HG03460 (cell line): ENCODE data around the gene CHD6.

Experiments used
- ATAC-seq: cut with Tn5 transposase; IDR thresholded peaks from one replicate; pipeline ENCODE4 v1.9.1; 2021; ENCODE audit not compliant: unreplicated experiment

CHD6 gene

DNA sequence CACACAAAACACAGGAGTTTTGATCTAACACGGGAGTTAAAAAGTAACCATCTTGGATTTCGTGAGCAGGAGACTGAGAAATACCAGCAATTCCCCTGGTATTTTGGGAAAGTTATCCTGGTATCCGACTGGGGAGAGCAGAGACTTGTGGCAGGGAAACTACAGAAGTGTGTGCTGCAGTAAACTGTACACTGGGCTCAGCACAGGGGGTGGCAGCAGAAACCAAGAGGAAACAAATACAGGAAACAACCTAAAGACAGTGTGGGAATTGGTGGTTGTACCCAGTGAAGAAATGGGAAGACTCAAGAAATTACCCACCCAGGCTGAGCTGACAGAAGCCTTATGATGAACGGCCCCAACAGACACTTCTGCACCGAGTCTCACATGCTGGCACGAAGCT is 109.8 kb downstream of the CHD6 start:
- no peak for ATAC-seq

DNA sequence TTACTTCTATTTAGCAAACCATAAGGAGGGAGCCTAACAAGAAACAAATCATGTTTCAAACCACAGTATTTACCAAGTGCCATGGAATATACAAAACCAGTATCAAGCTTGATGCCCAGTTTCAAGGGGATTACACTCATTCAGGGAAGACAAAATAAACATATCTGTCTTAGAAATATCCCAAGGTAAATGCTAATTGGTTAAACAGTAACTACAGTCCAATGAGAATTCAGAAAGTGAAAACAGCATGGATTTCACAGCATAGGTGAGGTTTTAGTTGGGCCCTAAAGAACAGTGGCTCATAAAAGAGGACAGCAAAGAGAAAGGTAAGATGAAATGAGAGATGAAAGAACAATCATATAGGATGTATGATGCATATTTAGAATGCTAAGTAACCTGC is 110.3 kb downstream of the CHD6 start:
- ATAC-seq: no peak

DNA sequence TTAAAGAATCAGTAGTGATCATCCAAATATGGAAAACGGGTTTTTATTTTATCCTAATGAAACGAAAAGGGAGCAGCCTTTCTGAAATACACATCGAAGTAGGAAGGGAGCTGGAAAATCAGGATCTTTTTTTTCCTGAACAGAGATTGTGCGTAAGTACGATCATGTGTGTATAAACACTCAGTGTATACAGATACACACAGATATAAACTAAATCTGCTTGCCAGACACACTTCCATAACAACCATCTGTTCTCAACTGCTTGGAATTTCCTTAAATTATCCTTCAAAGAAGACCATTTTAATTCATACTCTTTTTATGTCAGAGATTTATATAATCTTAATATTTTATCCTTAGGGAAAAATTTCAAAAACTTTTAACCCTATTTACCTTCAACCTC is 110.7 kb downstream of the CHD6 start:
- no peak for ATAC-seq

DNA sequence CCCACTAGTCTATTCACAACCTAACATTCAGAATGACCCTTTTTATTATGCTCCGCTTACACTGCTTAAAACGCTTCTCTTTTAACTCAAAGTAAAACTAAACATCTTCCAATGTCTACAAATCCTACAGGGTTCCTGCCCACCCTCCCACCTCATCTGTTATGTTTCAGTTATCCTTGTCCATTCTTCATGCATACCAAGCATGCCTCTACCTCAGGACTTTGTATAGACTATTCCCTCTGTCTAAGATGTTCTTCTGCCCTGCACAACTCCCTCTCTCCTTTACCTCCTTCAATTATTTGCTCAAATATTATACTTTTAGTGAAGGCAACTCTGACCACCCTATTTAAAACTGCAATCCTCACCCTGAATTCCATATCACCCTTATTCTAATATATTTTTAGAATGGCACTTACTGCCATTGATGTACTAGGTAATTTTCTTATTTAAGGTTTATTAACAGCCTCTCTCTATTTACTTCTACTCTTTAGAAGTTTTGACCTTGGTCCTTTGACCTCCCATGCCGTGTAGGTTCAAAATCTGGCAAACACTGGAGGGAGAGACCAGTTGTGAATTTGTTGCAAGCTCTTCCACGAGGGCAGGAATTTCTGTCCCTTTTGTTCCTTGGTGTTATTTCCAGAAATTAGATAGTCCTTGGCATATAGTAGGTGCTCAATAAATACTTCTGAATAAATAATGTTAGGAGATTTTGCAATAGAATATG is 111.8 kb downstream of the CHD6 start:
- ATAC-seq: no peak

DNA sequence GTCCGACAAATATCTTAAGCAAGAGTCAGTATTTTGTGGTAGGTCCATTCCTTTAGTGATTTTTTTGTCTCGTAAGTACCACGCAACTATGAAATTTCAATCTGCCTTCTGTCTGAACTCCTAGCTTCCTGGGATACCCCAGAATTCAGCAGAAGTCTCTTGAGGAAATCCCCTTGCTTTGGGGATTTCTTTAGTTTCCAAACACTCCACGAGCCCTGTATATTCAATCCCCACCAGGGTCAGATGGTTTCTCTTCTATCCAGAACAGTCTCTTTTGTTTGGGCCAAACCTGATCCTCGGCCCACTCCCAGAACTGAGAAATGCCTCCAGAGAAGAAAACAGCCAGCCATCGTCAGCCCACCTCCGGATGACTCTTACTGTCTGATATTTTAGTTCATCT is 113.0 kb downstream of the CHD6 start:
- no peak for ATAC-seq

DNA sequence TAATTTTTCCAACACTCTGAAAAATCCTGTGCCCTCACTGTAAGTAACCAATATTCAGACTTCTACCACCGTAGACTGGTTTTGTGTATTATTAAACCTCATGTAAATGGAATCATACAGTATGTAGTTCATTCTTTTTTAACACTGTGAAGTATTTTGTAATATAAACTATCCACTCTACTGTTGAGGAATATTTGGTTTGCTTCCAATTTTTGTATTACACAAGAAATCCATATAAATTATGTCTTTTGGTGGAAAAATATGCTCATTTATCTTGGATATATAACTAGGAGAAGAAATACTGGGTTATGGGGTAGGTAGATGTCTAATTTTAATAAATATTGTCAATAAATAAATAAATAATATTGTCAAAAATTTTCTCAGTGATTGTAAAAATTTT is 116.8 kb downstream of the CHD6 start:
- ATAC-seq: no peak

DNA sequence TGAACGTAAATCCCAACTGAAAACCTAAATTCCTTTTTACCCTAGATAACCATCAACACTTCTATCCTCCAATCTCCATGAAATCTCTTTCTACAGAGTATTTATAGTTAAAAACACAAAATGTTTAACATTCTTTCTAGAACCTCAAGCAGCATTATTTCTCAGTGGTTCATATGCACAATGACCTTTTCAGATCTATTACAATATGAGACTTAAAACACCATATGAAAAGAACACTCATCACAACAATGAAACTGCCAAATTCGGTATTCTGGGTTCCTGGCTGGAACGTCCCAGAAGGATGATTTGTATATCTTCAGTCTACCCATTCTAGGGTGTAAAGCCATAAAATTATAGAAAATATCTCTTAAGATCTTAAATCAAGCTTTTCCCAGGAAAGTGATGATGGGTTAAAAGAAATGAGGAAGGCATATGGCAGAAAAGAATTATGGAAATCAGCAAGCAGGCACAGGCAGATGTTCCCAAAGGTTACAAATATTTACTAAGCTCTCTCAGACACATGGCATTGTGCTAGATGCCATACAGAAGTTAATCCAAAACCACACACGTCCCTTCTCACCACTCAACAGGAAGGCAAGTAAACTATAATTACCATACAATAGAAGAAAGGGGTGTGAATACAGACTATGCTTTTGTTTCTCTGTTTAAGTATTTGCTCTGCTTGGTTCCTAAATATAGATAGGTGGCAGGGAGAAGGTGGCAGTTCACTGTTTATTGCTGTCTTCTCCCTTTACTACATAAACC is 118.0 kb downstream of the CHD6 start:
- ATAC-seq: no peak

DNA sequence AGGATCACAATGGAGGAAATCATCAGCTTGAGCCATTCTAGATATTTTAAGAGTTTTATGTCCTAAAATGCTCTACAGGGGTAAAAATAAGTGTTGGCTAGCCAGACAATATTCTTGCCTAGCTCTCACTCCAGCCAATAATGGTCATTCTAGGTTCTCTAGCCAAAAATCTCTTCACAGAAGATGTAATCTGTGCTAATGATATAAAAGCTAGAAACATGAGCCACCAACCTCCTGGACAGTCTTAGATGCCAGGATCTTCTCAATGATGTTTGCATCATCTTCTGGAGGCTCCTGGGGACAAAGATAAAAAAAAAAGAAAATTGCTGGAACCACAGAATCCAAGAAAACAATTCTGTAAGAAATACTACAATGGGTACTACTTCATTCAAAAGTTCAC is 119.1 kb downstream of the CHD6 start:
- ATAC-seq: no peak

DNA sequence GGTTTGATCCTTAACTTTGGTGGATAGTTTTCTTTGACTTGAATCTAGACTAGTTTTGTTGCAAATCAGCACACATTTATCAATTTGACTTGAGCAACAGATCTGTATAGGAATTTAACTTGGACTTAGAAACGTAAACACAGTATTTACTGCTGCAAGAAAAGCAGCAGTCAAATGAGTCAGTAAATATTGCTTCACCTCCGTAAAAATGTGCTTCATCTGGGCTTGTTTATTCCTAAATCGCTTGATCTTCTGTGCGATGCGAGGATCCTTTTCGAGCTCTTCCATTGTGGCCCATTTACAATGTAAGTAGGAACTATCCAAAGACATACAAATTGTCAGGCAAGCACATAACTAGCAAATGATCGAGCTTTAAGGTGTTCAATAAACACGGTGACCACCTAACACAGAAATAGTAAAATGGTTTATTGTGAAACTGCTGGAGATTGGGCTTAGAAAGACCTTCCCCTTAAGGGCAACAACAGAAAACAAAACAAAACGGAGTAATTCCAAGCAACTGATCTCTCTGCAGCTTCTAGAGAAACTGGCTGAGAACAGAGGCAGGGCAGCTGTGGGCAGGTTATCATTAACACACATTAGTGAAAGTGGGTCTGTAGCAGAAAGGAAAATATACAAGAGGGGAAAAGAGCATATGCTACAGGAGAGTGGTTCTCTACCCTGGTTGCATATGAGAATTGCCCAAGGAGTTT is 120.8 kb downstream of the CHD6 start:
- no peak for ATAC-seq

DNA sequence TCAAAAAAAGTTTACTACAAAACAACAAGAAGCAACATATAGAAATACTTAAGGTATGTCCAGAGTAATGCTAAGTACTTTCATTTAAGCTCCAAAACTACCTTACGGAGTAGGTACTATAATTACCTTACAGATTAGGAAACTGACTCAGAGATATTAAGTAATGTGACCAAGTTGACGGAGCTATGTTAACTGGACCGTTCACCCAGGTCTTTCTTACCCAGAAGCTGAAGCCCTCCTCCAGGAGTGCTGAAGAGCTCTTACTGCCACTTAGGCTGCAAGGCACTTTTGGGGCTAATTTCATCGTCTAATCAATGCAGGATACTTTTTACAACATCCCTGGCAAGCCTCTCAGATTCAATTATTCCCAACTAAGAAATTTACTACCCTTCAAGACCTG is 123.7 kb downstream of the CHD6 start:
- no peak for ATAC-seq

DNA sequence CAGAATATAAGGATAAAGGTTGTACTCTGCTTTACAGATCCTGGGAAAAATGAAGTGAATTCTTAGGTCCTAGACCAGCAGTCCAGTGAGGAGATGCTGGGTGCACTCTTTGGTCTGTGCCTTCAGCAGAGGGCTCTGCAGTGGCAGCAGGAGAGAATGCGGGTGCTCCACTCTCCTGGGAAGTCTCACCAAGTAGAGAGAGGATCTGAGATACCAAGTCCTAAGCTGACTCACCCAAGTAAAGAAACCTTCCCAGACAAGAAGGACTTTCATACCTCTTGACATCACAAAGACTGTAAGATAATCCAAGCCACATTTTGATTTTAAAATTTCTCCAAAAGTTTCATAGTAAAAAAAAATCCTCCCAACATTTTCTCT is 134.6 kb downstream of the CHD6 start:
- ATAC-seq: no peak

DNA sequence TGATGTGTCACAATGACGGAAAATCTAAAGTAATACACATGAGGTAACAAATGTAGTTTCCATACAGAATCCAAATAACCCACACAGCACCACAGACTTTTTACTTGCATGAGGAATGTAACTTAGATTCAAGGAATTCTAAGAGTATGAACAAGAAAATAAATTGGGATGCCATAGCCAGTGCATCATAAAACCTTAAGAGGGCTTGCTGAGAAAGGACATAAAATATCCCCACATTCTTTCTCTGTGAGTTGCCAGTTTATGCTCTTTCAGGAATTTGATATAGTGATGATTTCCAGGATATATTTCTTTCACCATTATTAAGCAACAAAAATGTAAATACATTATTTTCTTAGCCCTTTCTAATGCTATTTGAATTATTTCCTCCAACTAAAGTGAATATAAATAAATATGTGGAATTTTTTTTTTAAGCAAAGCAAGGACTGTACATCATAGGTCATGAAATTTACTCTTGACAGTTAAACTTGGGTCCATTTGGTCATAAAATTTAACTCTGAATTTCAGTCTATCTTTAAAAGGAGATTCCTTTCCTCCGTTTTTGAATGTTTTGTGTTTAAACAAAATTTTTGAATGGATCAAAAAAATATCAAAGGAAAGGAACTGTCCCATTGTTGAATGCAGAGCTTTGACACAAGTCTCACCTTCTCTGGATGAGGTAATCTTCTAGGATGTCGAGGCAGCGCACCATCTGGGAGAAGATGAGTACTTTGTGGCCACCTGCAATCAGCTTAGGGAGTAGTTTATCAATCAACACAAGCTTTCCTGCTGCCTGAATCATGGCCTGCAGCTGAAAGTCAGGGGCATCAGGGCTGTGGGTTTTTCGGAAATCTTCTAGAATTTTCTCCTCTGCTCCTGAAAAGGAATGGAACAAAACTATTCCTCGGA is 135.3 kb downstream of the CHD6 start:
- ATAC-seq: no peak

DNA sequence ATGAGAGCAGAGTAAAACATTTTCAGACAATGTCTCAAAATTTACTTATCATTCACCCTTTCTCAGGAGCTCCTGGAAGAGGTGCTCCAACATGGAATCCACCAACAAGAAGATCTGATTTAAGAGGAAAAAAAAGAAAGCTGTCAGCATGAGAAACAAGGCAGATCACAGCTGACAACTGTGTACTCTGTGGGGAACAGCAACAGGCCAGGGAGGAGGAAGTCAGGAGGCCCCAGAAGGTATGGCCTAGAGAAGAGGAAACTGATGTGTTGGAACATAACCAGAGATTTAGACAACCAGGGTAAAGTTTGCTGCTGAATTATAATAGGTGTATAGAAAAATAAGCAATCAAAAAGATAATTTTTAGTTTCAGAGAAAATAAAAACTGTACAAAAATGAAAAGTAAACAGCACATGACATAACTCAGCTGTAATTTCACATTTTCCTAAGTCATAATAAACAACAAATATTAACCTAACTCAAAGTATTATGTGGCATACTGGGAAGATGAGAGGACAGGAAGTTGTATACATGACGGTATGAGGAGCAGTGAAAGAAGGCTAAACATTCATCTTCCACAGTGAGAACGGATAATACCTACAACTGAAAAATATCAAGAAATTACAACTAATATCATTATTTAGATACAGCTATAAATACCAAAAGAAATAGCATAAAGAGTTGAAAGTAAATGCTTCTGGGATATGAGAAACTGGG is 138.0 kb downstream of the CHD6 start:
- no peak for ATAC-seq

DNA sequence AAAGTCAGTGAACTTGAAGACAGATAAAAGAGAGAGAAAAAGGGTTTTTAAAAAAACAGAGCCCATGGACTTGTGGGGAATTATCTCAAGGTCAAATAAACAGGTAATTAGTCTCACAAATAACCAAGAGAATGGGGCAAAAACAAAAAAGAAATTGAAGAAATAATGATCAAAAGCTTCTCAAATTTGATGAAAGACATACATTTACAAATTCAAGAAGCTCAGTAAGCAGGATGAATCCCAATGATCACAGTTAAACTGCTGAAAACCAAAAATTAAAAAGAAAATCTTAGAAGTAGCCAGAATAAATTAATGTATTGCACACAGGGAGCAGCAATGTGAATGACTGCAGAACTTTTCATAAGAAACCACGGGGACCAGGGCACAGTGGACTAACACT is 139.1 kb downstream of the CHD6 start:
- ATAC-seq: no peak

DNA sequence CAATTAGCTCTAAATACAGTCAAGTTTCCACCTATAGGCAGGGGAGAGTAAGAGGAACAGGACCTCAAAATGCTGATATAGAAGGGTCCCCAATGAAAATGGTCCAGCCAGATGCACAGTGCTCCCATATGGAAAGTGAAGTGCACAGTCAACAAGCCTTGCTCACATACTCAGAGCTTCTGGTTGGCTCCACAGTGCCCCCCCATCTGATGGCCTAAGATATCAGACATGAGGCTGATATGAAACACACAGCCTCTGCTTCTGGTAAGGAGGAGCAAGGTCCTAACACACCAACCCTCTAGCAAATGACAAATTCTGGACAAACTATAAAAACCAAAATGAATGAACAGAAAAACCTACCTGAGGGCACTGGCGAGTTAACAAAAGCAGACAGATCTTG is 140.2 kb downstream of the CHD6 start:
- no peak for ATAC-seq

DNA sequence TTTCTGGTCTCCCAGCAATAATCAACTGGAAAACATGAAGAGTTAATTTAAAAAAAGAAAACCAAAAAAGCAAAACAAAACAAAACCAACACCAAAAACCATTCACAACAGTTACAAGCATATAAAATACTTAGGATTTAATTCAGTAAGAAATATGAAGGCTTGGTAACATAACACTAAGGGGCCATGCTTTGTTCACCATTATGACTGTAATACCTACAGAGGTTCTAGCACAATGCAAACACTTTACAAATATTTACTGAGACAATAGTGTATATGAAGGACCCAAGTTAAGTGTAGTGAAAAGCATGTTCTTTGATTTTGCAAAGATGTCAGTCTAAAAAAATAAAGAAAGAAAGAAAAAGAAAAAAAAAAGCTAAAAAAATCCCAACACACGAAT is 141.7 kb downstream of the CHD6 start:
- no peak for ATAC-seq

DNA sequence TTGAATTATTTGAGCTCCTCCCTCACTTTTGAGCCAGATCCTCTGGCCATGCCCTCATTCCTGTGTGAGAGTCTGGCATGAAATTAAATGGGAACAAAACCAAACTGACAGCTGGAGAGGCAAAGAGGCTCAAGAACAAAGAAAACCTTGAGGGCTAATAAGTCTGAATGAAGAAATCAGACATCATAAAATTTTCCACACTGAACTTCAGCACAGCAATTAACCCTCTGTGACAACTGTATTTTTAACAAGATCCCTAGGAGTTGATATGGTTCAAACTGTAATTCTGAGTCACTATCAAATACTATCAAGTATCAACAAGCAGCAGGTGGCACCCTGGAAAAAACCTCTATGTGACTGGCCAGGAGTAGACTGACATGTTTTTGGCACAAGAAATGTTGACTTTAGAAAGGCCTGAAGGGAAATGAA is 142.2 kb downstream of the CHD6 start:
- ATAC-seq: no peak

DNA sequence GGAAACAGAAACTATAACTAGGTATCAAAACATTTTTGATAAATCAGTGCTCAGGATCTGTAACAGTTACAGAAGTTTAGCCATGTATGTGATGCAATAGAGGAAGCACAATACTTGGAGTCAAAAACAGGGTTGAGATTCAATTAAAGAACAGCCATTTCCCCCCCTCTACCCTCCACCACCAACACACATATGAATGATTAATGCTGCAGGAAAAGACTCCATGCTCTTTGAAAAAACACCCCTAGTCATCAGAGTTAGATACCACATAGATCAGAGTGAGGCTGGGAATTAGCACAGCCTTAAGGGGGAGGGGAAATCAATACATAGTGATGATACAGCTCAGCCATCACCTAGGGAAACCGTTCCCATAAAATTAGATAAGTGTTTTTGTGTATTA is 142.7 kb downstream of the CHD6 start:
- no peak for ATAC-seq

DNA sequence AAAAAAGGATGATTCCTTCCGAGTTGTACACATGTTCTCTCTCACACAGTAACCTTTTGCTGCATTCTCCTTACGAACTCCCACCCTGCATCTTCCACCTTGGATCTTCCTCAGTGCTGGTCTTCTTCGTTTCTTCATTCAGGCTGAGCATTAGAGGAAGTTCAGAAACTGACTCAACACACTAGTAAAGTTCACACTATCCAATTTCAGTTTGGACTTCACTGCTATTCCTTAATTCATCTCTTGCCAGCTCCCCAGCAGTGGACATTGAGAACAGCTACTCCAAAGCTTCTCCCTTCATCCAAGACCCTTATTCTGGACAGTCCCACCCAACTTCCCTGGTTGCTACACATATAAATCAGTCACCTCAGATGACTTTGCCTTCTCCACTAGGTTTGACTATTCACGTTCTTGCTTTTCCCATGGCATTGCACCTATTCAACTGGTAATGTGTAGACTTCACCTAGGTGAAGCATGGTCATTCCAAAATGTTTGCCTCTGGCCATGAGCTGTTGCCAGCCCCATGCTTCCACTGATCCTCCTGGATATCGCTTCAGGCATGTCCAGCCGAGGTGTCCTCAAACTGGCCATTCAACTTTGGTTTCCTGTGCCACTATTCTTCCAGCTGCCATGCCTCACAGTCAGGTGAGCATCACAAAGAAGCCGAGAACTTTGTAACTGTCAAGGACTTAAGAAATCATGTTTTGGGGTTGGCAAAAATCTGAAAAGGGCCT is 147.6 kb downstream of the CHD6 start:
- no peak for ATAC-seq

DNA sequence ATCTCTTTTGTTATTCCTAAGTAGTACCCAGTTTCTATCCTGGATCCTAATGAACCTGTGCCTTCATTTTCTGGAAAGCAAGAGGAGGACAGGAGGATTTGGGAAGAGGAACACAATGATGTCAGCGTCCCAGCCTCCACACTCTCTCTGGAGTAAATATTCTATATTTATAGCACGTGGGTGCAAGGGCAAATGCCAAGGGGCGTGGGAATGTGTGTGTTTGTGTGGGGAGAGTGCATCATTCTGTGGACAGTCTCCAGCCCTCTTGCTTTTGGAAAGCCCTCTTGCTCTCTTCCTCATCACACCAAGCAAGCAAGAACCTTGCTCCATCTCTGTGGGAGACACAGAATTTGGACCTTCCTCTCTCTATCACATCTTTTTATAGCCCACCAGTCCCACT is 148.3 kb downstream of the CHD6 start:
- ATAC-seq: no peak
